MM.1S (cell line): ENCODE results near the gene GPR142.

Experiments used
- DNase-seq: peaks from one replicate; pipeline ENCODE4 v3.0.0-alpha.2; 2015
- H2AFZ ChIP-seq: fragments of 300-600 bp; sonication (generic); 2 replicates; pipeline ENCODE4 v1.6.0; 2016; ENCODE audit warnings: antibody characterized with exemption, low read length
- H3F3A ChIP-seq: fragments of 300-600 bp; sonication (generic); 2 replicates; pipeline ENCODE4 v1.6.1; 2016; ENCODE audit warnings: mild to moderate bottlenecking, antibody characterized with exemption, low read length, moderate library complexity, mixed read lengths; ENCODE audit not compliant: insufficient read depth
- H3K27ac ChIP-seq: fragments of 300-600 bp; sonication (generic); 2 replicates; pipeline ENCODE4 v1.5.1; 2016; ENCODE audit warnings: mild to moderate bottlenecking, low read length
- H3K27me3 ChIP-seq: fragments of 300-600 bp; sonication (generic); replicated peaks from 2 replicates; pipeline ENCODE4 v1.6.0; 2016; ENCODE audit warnings: low read length; ENCODE audit not compliant: insufficient read depth
- H3K36me3 ChIP-seq: fragments of 300-600 bp; sonication (generic); replicated peaks from 2 replicates; pipeline ENCODE4 v1.6.1; 2016; ENCODE audit warnings: mild to moderate bottlenecking, low read length, mixed read lengths; ENCODE audit not compliant: insufficient read depth
- H3K4me1 ChIP-seq: fragments of 300-600 bp; sonication (generic); 2 replicates; pipeline ENCODE4 v1.6.1; 2016; ENCODE audit warnings: low read length, mixed read lengths
- H3K4me2 ChIP-seq: fragments of 300-600 bp; sonication (generic); 2 replicates; pipeline ENCODE4 v1.6.0; 2016; ENCODE audit warnings: low read depth, low read length
- H3K4me3 ChIP-seq: fragments of 300-600 bp; sonication (generic); 2 replicates; pipeline ENCODE4 v1.5.1; 2016; ENCODE audit warnings: low read length, mixed read lengths
- H3K79me2 ChIP-seq: fragments of 300-600 bp; sonication (generic); 2 replicates; pipeline ENCODE4 v1.6.1; 2016; ENCODE audit warnings: mixed run types, low read length, mixed read lengths
- H3K9ac ChIP-seq: fragments of 300-600 bp; sonication (generic); 2 replicates; pipeline ENCODE4 v1.6.1; 2016; ENCODE audit warnings: low read length, mixed read lengths
- H3K9me2 ChIP-seq: fragments of 300-600 bp; sonication (generic); replicated peaks from 2 replicates; pipeline ENCODE4 v1.6.1; 2016; ENCODE audit warnings: mild to moderate bottlenecking, low read length, mixed read lengths; ENCODE audit not compliant: insufficient read depth
- H3K9me3 ChIP-seq: fragments of 300-600 bp; sonication (generic); replicated peaks from 2 replicates; pipeline ENCODE4 v1.6.1; 2016; ENCODE audit warnings: mild to moderate bottlenecking, low read length, mixed read lengths; ENCODE audit not compliant: insufficient read depth
- H4K20me1 ChIP-seq: fragments of 300-600 bp; sonication (generic); 2 replicates; pipeline ENCODE4 v1.6.1; 2016; ENCODE audit warnings: mild to moderate bottlenecking, low read length, moderate library complexity, mixed read lengths; ENCODE audit not compliant: insufficient read depth
- EZH2 ChIP-seq: fragments of 300-600 bp; sonication (generic); optimal IDR thresholded peaks from 2 replicates; pipeline ENCODE3; 2017; ENCODE audit warnings: low read depth, mild to moderate bottlenecking, antibody characterized with exemption, low read length, mixed read lengths
- EZH2phosphoT487 ChIP-seq: fragments of 300-600 bp; sonication (generic); IDR thresholded peaks from 2 replicates; pipeline ENCODE4 v1.6.1; 2018; ENCODE audit warnings: antibody characterized with exemption, low read length
- TF ChIP-seq, protein P1 (sequence below): fragments of 300-600 bp; sonication (generic); IDR thresholded peaks from 2 replicates; pipeline ENCODE4 v1.5.1; 2016; ENCODE audit warnings: antibody characterized with exemption, low read length, mixed read lengths

Gene GPR142

DNA sequence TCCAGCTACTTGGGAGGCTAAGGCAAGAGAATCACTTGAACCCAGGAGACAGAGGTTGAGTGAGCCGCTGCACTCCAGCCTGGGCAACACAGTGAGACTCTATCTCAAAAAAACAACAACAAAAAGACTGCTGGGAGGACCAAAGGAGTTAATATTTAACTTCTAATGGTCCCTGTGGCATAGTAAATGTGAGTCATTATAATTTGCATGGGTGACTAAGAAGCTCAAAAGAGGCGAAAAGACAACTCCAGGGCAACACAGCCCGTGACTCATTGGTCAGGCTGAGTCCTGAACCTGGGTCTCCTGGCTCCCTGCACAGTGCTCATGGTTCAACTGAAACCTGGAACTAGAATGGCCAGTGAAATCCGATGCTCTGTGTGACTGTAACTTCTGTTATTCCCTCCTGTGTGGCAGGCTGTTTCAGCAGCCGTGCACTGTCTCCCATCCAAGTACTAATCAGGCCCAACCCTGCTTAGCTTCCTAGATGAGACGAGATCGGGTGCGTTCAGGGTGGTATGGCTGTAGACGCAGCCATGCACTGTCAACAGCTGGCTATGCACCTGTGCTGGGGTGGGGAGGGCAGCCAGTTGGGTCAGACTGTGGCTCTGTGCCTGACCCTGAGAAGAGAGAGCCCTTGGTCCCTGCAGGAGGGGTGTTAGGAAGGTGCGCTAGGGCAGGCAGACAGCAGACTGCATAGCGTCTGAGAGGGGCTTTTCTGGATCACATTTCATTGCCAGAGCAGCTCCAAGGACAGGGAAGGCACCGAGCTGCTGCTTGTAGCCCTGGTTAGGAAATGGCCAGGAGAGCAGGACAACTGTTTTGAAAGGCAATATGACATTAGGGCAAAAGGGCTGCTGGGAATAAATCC lies 50.1 kb downstream of the GPR142 start:
- peaks cover 7% of the 10 kb centered on the region; the same call in 1 of the 2 replicates for H3K4me1 ChIP-seq
- no peak overlapping the region for H3K9ac ChIP-seq
- TF ChIP-seq EZH2phosphoT487: no peak
- TF ChIP-seq, protein P1, sequence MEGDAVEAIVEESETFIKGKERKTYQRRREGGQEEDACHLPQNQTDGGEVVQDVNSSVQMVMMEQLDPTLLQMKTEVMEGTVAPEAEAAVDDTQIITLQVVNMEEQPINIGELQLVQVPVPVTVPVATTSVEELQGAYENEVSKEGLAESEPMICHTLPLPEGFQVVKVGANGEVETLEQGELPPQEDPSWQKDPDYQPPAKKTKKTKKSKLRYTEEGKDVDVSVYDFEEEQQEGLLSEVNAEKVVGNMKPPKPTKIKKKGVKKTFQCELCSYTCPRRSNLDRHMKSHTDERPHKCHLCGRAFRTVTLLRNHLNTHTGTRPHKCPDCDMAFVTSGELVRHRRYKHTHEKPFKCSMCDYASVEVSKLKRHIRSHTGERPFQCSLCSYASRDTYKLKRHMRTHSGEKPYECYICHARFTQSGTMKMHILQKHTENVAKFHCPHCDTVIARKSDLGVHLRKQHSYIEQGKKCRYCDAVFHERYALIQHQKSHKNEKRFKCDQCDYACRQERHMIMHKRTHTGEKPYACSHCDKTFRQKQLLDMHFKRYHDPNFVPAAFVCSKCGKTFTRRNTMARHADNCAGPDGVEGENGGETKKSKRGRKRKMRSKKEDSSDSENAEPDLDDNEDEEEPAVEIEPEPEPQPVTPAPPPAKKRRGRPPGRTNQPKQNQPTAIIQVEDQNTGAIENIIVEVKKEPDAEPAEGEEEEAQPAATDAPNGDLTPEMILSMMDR: no peak
- no peak for TF ChIP-seq EZH2
- H3K27me3 ChIP-seq: peaks cover 66% of the 10 kb centered on the region
- H3F3A ChIP-seq: no peaks in the 10 kb centered on the region
- H3K4me2 ChIP-seq: no peak overlapping the region
- H3K4me3 ChIP-seq: no peak overlapping the region
- H3K9me2 ChIP-seq: no peaks in the 10 kb centered on the region
- no peak for DNase-seq
- H2AFZ ChIP-seq: no peak overlapping the region
- no peaks in the 10 kb centered on the region for H3K79me2 ChIP-seq
- no peaks in the 10 kb centered on the region for H3K9me3 ChIP-seq
- no peaks in the 10 kb centered on the region for H4K20me1 ChIP-seq
- no peaks in the 10 kb centered on the region for H3K36me3 ChIP-seq
- no peak overlapping the region for H3K27ac ChIP-seq

GRCh38 chr17:74419928-74420411 lies 52.7 kb downstream of the GPR142 start:
- TF ChIP-seq, protein P1: no peak
- TF ChIP-seq EZH2 (no peak), EZH2phosphoT487 (no peak)
- H3K4me2 ChIP-seq: no peak overlapping the region
- H3K36me3 ChIP-seq: no peaks in the 10 kb centered on the region
- no peak for DNase-seq
- no peaks in the 10 kb centered on the region for H4K20me1 ChIP-seq
- no peaks in the 10 kb centered on the region for H3K9me2 ChIP-seq
- no peak overlapping the region for H3K4me3 ChIP-seq
- H2AFZ ChIP-seq: no peak overlapping the region
- no peak overlapping the region for H3K9ac ChIP-seq
- peaks cover under 1% of the 10 kb centered on the region; the same call in 1 of the 2 replicates for H3K4me1 ChIP-seq
- H3K79me2 ChIP-seq: no peaks in the 10 kb centered on the region
- no peak overlapping the region for H3K27ac ChIP-seq
- peaks cover 77% of the 10 kb centered on the region for H3K27me3 ChIP-seq
- H3K9me3 ChIP-seq: no peaks in the 10 kb centered on the region
- H3F3A ChIP-seq: no peaks in the 10 kb centered on the region
